Muscle of arm (tissue), 14 donors: ENCODE data around the gene DBX2. TPM values are rescaled to one million over a fixed set of nuclear protein-coding genes. Genes with fewer than 3 reads are reported as not detected.
"Not testable (repeated sequence)": the region's sequence is repeated elsewhere in the genome, so short reads cannot be mapped to it uniquely, and the experiment has no call there.

Experiments used
- DNase-seq: peaks from one replicate; pipeline ENCODE4 v3.0.0-alpha.2; 2013
- long read RNA-seq, 11 donors: transcript quantifications; one replicate each; lab custom pipeline, GENCODE V29; 2026
- polyA plus RNA-seq, 12 donors: library from polyadenylated mRNA; unstranded; fragments of 120-200 nt; gene quantifications; one replicate each; pipeline ENCODE4 v1.2.1, GENCODE V29; 2013; ENCODE audit not compliant: insufficient read length in 12 of 12

DBX2 gene
- polyA plus RNA-seq = under 1 TPM in 10 of 12 donors, not detected in 2; 0.07 to 0.44 (median 0.20) TPM
- long read RNA-seq, donor 1 = 0 reads
- long read RNA-seq, donor 2 = 0 reads
- long read RNA-seq, donor 3 = 0 reads
- long read RNA-seq, donor 4 = 0 reads
- long read RNA-seq, donor 5 = 0 reads
- long read RNA-seq, donor 6 = 0 reads
- long read RNA-seq, donor 7 = 0 reads
- long read RNA-seq, donor 8, partial matches to known transcripts = 0 of 1 reads
- long read RNA-seq, donor 8, other reads (novel, unspliced or antisense) = 0 of 1 reads
- long read RNA-seq, donor 9 = 0 reads
- long read RNA-seq, donor 10 = 0 reads
- long read RNA-seq, donor 11 = 0 reads

GRCh38 chr12:45050751-45051571 is at the start of gene DBX2:
Gene DBX2 (minus strand): TSS chr12:45051099. CDS start chr12:45050927, 172 bp downstream.
- peak; percentile 23 for DNase-seq

- no peak for DNase-seq
These were observed 47.9 kb upstream of the DBX2 start for GRCh38 chr12:45098766-45099165.

DNA sequence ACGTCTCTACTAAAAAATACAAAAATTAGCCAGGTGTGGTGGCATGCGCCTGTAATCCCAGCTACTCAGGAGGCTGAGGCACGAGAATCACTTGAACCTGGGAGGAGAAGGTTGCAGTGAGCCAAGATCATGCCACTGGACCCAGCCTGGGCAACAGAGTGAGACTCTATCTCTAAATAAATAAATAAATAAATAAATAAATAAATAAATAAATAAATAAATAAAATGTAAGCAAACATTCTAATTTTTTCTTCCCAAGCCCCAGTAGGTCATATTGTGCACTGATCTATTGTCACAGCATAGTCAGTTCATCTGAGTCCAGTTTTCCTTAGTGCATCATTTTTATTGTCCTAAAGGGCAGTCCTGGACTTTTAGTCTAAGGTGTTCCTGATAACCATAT is 44.5 kb upstream of the DBX2 start:
- DNase-seq = not testable (repeated sequence)

GRCh38 chr12:45093051-45093450 is 42.2 kb upstream of the DBX2 start:
- DNase-seq = no peak

- DNase-seq = peak; percentile 42
These were observed 38.6 kb upstream of the DBX2 start for GRCh38 chr12:45089411-45090075.

DNA sequence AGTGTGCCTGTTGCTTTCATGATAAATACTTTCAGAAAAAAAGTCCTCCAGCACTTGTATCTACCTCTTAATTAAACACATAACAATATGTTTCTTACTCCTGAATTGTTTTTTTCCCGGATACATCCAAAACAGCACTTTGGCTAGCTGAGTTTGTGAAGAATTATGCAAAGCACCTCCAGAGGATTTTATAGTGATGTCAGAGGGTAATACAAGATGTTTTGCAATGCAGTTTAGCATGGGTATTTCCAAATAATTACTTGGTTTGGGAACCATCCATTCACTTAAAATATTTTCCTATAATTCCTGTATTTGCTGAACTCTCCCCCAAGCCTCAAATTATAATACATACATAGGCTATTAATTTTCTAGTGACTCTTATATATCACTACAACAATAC is 37.7 kb upstream of the DBX2 start:
- no peak for DNase-seq

- not testable (repeated sequence) for DNase-seq
These were observed 33.3 kb upstream of the DBX2 start for GRCh38 chr12:45084248-45084647.

- peak; percentile 68 for DNase-seq
These were observed 26.4 kb upstream of the DBX2 start for GRCh38 chr12:45077251-45077650.

GRCh38 chr12:45076417-45077026 is 25.6 kb upstream of the DBX2 start:
- no peak for DNase-seq

GRCh38 chr12:45075587-45076282 is 24.8 kb upstream of the DBX2 start:
- no peak for DNase-seq

GRCh38 chr12:45065125-45065626 is 14.3 kb upstream of the DBX2 start:
- no peak for DNase-seq

- no peak for DNase-seq
These were observed 10.1 kb upstream of the DBX2 start for GRCh38 chr12:45060976-45061375.

- DNase-seq = peak; percentile 23
These were observed 750 bp upstream of the DBX2 start for GRCh38 chr12:45051572-45052125.

GRCh38 chr12:45049912-45050750 is 768 bp downstream of the DBX2 start:
- DNase-seq = peak; percentile 22

- no peak for DNase-seq
These were observed 8.3 kb downstream of the DBX2 start for GRCh38 chr12:45042599-45042998.

GRCh38 chr12:45040977-45041376 is 9.9 kb downstream of the DBX2 start:
- DNase-seq = no peak

DNA sequence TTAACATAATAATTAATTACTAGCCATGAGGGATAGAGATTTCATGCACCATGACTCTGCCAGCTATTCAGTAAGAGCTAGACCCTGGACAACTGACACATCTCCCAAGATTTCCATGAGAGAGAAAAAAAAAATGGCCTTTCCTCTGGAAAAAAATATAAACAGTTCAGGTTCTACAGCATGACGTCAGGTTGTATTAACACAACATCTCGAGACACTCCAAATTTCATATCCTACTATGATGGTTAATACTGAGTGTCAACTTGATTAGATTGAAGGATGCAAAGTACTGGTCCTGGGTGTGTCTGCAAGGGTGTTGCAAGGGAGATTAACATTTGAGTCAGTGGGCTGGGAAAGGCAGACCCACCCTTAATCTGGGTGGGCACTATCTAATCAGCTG is 11.1 kb downstream of the DBX2 start:
- no peak for DNase-seq

DNA sequence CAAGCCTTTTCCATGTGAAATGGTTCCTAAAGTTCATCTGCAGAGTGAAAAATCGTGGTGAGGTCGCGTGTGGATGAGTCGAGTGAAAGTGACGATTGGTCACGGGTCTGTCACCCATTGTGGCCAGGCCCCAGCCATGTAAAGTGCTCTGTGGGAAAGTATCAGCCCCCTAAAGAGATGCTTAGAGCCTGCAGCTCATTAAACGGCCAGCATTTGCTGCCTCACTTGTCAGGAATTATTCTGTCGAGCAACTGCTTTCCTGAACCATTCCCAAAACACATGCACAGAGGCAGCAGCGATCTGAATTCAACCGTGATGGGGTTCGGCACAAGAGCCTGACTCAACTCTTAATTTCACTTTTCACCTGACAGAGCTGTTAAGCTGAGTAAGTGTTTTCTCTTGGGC is 16.0 kb downstream of the DBX2 start:
- DNase-seq = no peak

GRCh38 chr12:45017916-45018315 is 33.0 kb downstream of the DBX2 start:
- no peak for DNase-seq

- no peak for DNase-seq
These were observed 36.5 kb downstream of the DBX2 start for GRCh38 chr12:45014396-45014795.
